Fibroblast of pulmonary artery (primary cell): ENCODE results near the gene ACRBP.

Experiments used
- DNase-seq: peaks from one replicate; pipeline ENCODE4 v3.0.0-alpha.2; 2010; ENCODE audit warnings: low read depth
- H3K4me3 ChIP-seq: replicated peaks from 2 replicates; pipeline ENCODE4 v1.5.1; 2011; ENCODE audit warnings: low read depth, mild to moderate bottlenecking, control low read depth, low read length, moderate library complexity
- TF ChIP-seq, protein P1 (sequence below): IDR thresholded peaks from 2 replicates; pipeline ENCODE4 v1.5.1; 2011; ENCODE audit warnings: mild to moderate bottlenecking, control low read depth, low read length, inconsistent platforms; ENCODE audit errors: missing control alignments

The ACRBP gene

GRCh38 chr12:6647083-6647604, at the start of gene ACRBP:
ACRBP (minus strand) TSS chr12:6647432; CDS start chr12:6647366, 66 bp downstream.
- TF ChIP-seq, protein P1, sequence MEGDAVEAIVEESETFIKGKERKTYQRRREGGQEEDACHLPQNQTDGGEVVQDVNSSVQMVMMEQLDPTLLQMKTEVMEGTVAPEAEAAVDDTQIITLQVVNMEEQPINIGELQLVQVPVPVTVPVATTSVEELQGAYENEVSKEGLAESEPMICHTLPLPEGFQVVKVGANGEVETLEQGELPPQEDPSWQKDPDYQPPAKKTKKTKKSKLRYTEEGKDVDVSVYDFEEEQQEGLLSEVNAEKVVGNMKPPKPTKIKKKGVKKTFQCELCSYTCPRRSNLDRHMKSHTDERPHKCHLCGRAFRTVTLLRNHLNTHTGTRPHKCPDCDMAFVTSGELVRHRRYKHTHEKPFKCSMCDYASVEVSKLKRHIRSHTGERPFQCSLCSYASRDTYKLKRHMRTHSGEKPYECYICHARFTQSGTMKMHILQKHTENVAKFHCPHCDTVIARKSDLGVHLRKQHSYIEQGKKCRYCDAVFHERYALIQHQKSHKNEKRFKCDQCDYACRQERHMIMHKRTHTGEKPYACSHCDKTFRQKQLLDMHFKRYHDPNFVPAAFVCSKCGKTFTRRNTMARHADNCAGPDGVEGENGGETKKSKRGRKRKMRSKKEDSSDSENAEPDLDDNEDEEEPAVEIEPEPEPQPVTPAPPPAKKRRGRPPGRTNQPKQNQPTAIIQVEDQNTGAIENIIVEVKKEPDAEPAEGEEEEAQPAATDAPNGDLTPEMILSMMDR = no peak
- DNase-seq = peak; percentile 49
- peak within 1 kb of the TSS; percentile 42 for H3K4me3 ChIP-seq

GRCh38 chr12:6695313-6696045, 48.2 kb upstream of the ACRBP start:
- TF ChIP-seq, protein P1 = no peak
- H3K4me3 ChIP-seq = no peak overlapping the region
- DNase-seq = no peak

- TF ChIP-seq, protein P1 = no peak
- no peak for DNase-seq
- H3K4me3 ChIP-seq = no peak overlapping the region
Measured at GRCh38 chr12:6694701-6695100, 47.5 kb upstream of the ACRBP start.

DNA sequence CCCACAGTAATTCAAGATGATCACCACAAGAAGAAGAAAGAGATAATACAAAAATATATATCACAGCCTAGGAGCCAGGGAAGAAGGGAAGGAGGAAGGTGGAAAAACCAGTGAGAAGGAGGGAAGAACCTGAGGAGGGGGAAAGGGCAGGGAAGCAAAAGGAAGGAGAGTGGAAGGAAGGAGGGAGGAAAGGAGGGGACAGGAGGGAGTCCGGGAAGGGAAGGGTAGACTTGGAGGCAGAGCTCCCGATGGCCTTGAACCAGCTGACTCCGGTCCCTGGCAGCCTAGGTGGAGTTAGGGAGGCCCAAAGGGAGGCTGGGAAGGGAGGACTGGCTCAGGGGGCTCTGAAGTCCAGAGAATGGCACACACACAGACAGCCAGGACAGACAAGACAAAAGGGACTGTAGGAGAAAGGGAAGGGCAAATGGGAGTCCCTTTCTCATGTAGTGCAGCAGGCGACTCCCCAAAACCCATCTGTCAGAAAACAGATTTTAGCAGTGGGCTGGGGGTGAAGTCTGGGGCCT, 46.7 kb upstream of the ACRBP start:
- H3K4me3 ChIP-seq = no peak overlapping the region
- TF ChIP-seq, protein P1 = no peak
- no peak for DNase-seq

DNA sequence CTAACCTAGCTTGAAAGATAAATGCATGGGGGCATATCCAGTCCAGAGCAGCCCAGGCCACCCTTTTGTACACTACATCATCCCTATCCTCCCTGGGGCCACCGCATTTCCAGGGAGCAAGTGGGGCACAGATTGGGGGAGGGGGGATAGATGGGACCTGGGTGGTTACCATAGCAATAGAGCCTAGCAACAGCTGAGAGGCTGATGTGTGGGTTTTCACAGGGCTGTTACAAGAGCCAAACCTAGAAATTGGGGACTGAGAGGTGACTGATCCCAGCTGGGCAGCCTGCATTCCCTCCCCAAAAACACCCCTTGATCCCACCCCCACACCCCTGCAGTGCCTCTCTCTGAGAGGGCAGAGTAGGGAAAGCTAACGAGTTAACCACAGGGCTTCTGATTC, 45.7 kb upstream of the ACRBP start:
- H3K4me3 ChIP-seq = no peak overlapping the region
- TF ChIP-seq, protein P1 = no peak
- no peak for DNase-seq

- H3K4me3 ChIP-seq = no peak overlapping the region
- peak; percentile 15 for DNase-seq
- TF ChIP-seq, protein P1 = no peak
Measured at GRCh38 chr12:6691473-6691872, 44.2 kb upstream of the ACRBP start.
